Measurements from ENCODE around the gene ZMYND19. TPM values are rescaled to one million over a fixed set of nuclear protein-coding genes. Genes with fewer than 3 reads are reported as not detected.
A peak's percentile ranks its signal among the peaks of the same experiment; 100 is the strongest.
"Not testable (repeated sequence)": the region's sequence is repeated elsewhere in the genome, so short reads cannot be mapped to it uniquely, and the experiment has no call there.

The ZMYND19 gene
- total RNA-seq, 1 experiment from 2014 or later: 51.9 TPM

GRCh38 chr9:137555179-137555578 is 35.1 kb downstream of the ZMYND19 start:
- BruUV-seq (replicated peaks): no TSS peak
- Mint-ChIP-seq H3K27ac (ENCODE audit: low read depth, unreplicated experiment) (no peak overlapping the region), H3K36me3 (ENCODE audit: insufficient read depth, unreplicated experiment) (peaks cover 52% of the 10 kb centered on the region), H3K27me3 (ENCODE audit: insufficient read depth, unreplicated experiment) (no peaks in the 10 kb centered on the region), H3K4me3 (ENCODE audit: unreplicated experiment) (no peak overlapping the region), H3K9me3 (ENCODE audit: unreplicated experiment) (no peaks in the 10 kb centered on the region), H3K4me1 (ENCODE audit: insufficient read depth, unreplicated experiment) (peaks cover 7% of the 10 kb centered on the region)
- TF ChIP-seq CTCF (IDR thresholded peaks at IDR 0.05; ENCODE audit: unreplicated experiment): no peak
- ChIA-PET CTCF (no interaction called here), POLR2A (no interaction called here)
- intact Hi-C loops (cut with micrococcal nuclease): loop anchor here (10.0 kb wide), 1 partner anchor 60 kb away; the partner anchor contains the start of gene EHMT1
- no peak for DNase-seq (ENCODE audit: unreplicated experiment)

DNA sequence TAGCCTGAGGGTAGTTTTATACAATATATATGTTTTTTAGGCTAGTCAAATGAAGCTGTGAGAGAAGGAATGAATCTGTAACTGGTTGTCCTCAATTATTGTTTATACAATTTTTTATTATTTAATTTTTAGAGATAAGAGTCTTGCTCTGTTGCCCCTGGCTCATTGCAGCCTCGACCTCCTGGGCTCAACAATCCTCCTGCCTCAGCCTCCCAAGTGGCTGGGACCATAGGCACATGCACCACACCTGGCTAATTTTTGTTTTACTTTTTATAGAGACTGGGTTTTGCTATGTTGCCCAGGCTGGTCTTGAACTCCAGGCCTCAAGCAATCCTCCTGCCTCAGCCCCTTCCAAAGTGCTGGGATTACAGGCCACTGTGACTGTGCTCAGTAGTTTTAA is 36.0 kb downstream of the ZMYND19 start:
- no peak for TF ChIP-seq CTCF (IDR thresholded peaks at IDR 0.05; ENCODE audit: unreplicated experiment)

GRCh38 chr9:137553654-137554053 is 36.7 kb downstream of the ZMYND19 start:
- ChIA-PET POLR2A (interaction anchor here (0.6 to 3.8 kb wide), 3 partner anchors 25 to 208 kb away, joined by 3 to 33 read pairs (median 9); partner anchors contain the start of gene DPH7), CTCF (interaction anchor here (0.7 to 1.6 kb wide), 4 partner anchors 24 to 241 kb away, joined by 3 to 4 read pairs (median 4); partner anchors contain the start of gene EXD3)
- H3K27me3 Mint-ChIP-seq (ENCODE audit: insufficient read depth, unreplicated experiment); BruUV-seq (replicated peaks); H3K4me1 Mint-ChIP-seq (ENCODE audit: insufficient read depth, unreplicated experiment); H3K4me3 Mint-ChIP-seq (ENCODE audit: unreplicated experiment); H3K27ac Mint-ChIP-seq (ENCODE audit: low read depth, unreplicated experiment); DNase-seq (ENCODE audit: unreplicated experiment); H3K9me3 Mint-ChIP-seq (ENCODE audit: unreplicated experiment): not testable (repeated sequence)
- peaks cover 41% of the 10 kb centered on the region for H3K36me3 Mint-ChIP-seq (ENCODE audit: insufficient read depth, unreplicated experiment)
- intact Hi-C loops (cut with micrococcal nuclease): loop anchor here (2.0 to 10.0 kb wide), 2 partner anchors 25 to 61 kb away; partner anchors contain the start of genes DPH7 and EHMT1

More for the DNA sequence above, 36.0 kb downstream of the ZMYND19 start:
- H3K27ac Mint-ChIP-seq (ENCODE audit: low read depth, unreplicated experiment): no peak overlapping the region
- intact Hi-C loops (cut with micrococcal nuclease): loop anchor here (10.0 kb wide), 1 partner anchor 60 kb away; the partner anchor contains the start of gene EHMT1
- H3K36me3 Mint-ChIP-seq (ENCODE audit: insufficient read depth, unreplicated experiment): peaks cover 43% of the 10 kb centered on the region
- ChIA-PET CTCF (interaction anchor here (0.6 to 1.6 kb wide), 4 partner anchors 24 to 519 kb away, joined by 3 to 6 read pairs (median 4); partner anchors contain the start of gene EXD3), POLR2A (interaction anchor here (3.8 kb wide), 1 partner anchor 24 kb away, joined by 33 read pairs; the partner anchor contains the start of gene DPH7)
- peaks cover under 1% of the 10 kb centered on the region for H3K4me1 Mint-ChIP-seq (ENCODE audit: insufficient read depth, unreplicated experiment)
- H3K9me3 Mint-ChIP-seq (ENCODE audit: unreplicated experiment): no peaks in the 10 kb centered on the region
- no TSS peak for BruUV-seq (replicated peaks)
- no peaks in the 10 kb centered on the region for H3K27me3 Mint-ChIP-seq (ENCODE audit: insufficient read depth, unreplicated experiment)
- no peak for DNase-seq (ENCODE audit: unreplicated experiment)
- no peak overlapping the region for H3K4me3 Mint-ChIP-seq (ENCODE audit: unreplicated experiment)

DNA sequence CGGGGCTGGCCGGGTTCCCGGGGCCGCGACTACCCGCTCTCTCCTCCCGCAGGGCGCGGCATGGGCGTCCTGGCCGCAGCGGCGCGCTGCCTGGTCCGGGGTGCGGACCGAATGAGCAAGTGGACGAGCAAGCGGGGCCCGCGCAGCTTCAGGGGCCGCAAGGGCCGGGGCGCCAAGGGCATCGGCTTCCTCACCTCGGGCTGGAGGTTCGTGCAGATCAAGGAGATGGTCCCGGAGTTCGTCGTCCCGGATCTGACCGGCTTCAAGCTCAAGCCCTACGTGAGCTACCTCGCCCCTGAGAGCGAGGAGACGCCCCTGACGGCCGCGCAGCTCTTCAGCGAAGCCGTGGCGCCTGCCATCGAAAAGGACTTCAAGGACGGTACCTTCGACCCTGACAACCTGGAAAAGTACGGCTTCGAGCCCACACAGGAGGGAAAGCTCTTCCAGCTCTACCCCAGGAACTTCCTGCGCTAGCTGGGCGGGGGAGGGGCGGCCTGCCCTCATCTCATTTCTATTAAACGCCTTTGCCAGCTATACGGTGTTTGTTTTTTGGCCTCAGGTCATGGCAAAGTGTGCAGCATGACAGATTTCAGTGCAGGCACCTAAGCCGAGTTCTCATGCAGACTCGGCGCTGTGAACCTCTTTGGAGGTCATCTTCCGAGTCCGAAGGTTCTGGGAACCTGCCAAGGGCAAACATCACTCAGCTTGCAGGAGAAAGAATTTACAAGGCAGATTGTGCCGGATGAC is 38.1 kb downstream of the ZMYND19 start:
- Mint-ChIP-seq H3K27me3 (ENCODE audit: insufficient read depth, unreplicated experiment) (no peaks in the 10 kb centered on the region), H3K4me3 (ENCODE audit: unreplicated experiment) (peak overlapping the region; percentile 78), H3K36me3 (ENCODE audit: insufficient read depth, unreplicated experiment) (peaks cover 28% of the 10 kb centered on the region), H3K27ac (ENCODE audit: low read depth, unreplicated experiment) (peak overlapping the region; percentile 49), H3K9me3 (ENCODE audit: unreplicated experiment) (no peaks in the 10 kb centered on the region), H3K4me1 (ENCODE audit: insufficient read depth, unreplicated experiment) (peaks cover 5% of the 10 kb centered on the region)
- POLR2A ChIA-PET: interaction anchor here (0.7 to 3.8 kb wide), 21 partner anchors 10 to 815 kb away, joined by 3 to 33 read pairs (median 5); partner anchors contain the start of genes ARRDC1, DPH7, EHMT1 and MAN1B1
- TF ChIP-seq CTCF (IDR thresholded peaks at IDR 0.05; ENCODE audit: unreplicated experiment): no peak
- DNase-seq (ENCODE audit: unreplicated experiment): peak; percentile 24
- intact Hi-C loops (cut with micrococcal nuclease): loop anchor here (2.0 to 10.0 kb wide), 2 partner anchors 27 to 63 kb away; partner anchors contain the start of genes DPH7 and EHMT1
- BruUV-seq (replicated peaks): TSS peak; percentile 99
- CTCF ChIA-PET: interaction anchor here (0.6 to 1.2 kb wide), 6 partner anchors 25 to 1186 kb away, joined by 3 to 6 read pairs (median 3); no protein-coding TSS in a partner anchor
